GM12873 (cell line): Measurements from ENCODE around the gene OR7G3.

Experiments
- TF ChIP-seq, protein P1 (sequence below): IDR thresholded peaks from 2 replicates; pipeline ENCODE4 v1.5.1; 2012; ENCODE audit warnings: low read depth, mild to moderate bottlenecking, moderate library complexity, low read length, control low read depth; ENCODE audit not compliant: insufficient read depth; ENCODE audit errors: missing control alignments

The OR7G3 gene

GRCh38 chr19:9144920-9145319 lies 18.2 kb upstream of the OR7G3 start:
- TF ChIP-seq, protein P1, sequence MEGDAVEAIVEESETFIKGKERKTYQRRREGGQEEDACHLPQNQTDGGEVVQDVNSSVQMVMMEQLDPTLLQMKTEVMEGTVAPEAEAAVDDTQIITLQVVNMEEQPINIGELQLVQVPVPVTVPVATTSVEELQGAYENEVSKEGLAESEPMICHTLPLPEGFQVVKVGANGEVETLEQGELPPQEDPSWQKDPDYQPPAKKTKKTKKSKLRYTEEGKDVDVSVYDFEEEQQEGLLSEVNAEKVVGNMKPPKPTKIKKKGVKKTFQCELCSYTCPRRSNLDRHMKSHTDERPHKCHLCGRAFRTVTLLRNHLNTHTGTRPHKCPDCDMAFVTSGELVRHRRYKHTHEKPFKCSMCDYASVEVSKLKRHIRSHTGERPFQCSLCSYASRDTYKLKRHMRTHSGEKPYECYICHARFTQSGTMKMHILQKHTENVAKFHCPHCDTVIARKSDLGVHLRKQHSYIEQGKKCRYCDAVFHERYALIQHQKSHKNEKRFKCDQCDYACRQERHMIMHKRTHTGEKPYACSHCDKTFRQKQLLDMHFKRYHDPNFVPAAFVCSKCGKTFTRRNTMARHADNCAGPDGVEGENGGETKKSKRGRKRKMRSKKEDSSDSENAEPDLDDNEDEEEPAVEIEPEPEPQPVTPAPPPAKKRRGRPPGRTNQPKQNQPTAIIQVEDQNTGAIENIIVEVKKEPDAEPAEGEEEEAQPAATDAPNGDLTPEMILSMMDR: no peak

- TF ChIP-seq, protein P1: no peak
Measured at GRCh38 chr19:9140159-9140874, 13.6 kb upstream of the OR7G3 start, which contains the start of gene ZNF317. Gene ZNF317, plus strand, starts transcription at chr19:9140397. Its CDS starts 15,620 bp downstream, at chr19:9156017.

DNA sequence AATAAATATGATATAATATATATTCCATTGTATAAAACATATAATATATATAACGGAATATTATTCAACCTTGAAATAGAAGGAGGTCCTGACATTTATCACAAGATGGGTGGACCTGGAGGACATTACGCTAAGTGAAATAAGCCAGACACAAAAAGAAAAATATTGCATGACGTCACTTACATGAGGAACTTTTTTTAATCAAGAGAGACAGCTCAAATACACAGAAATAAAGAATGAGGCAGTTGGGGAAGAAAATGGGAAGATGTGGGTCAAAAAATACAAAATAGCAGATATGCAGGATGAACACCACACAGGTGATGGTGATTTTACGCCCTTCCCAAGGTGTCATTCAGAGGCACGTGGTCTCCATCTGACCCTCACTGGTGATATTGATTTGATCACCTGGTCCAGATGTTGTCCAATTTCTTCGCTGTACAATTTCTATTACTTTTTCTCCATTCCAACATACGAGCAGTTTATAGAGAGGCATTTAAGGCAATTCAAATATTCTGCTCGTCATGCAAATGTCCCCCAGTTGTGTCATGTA lies 12.9 kb upstream of the OR7G3 start:
- TF ChIP-seq, protein P1: no peak

DNA sequence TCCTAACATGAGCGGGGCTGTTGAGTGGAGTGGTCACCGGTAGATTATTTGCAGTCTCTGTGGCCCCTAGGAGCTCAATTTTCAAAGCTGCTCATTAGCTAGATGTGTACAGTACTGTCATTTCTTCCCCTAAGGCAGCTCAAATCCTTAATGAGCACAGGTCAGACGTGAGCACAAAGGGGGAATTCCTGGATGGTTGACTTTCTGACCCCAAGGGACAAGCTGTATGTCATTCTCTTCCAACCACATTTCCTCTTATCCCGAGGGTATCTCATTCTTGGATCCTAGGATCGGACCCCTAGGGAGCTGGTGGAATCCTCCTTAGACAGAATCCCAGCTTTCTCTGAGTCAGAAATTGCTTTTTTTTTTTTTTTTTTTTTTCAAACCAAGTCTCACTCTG lies 5.7 kb upstream of the OR7G3 start:
- TF ChIP-seq, protein P1: no peak

- TF ChIP-seq, protein P1: no peak
Measured at GRCh38 chr19:9130965-9131364, 4.2 kb upstream of the OR7G3 start.

DNA sequence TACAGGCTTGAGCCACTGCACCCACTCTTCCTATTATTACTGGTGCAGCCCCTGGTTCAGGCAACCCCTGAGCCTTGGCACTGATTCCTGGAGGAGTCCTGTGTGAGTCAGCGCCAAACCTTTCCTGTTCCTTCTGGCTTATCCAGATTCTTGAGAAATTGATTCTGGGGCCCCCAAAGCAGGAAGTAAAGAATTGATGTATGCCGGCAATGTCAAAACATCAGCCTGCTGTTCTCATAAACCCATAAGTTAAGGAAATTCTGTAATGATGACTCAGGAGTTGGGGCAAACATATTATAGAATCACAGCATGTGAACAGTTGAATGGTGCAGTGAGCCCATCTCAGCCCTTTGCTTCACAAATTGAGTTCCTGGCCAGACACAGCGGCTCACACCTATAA lies 1.4 kb upstream of the OR7G3 start:
- TF ChIP-seq, protein P1: no peak

GRCh38 chr19:9116547-9116946 lies 10.2 kb downstream of the OR7G3 start:
- TF ChIP-seq, protein P1: no peak
